Mucosa of descending colon (tissue), 3 donors: ENCODE measurements around the gene KBTBD4. TPM values are rescaled to one million over a fixed set of nuclear protein-coding genes. Genes with fewer than 3 reads are reported as not detected.

Experiments used
- ATAC-seq: fragments of 200-7000 bp; cut with Tn5 transposase; one replicate; pipeline ENCODE4 v1.9.1; 2020; ENCODE audit warnings: mild to moderate bottlenecking, moderate library complexity
- DNase-seq, 3 donors: peaks; one replicate each; pipeline ENCODE4 v3.0.0-alpha.2; 2020
- H3K36me3 ChIP-seq: fragments of 200-600 bp; one replicate; pipeline ENCODE4 v1.8.0; 2021; ENCODE audit warnings: low read depth, mild to moderate bottlenecking
- H3K4me1 ChIP-seq: fragments of 200-600 bp; one replicate; pipeline ENCODE4 v1.8.0; 2021; ENCODE audit warnings: low read depth, mild to moderate bottlenecking
- H3K4me3 ChIP-seq: fragments of 200-600 bp; one replicate; pipeline ENCODE4 v1.8.0; 2021; ENCODE audit warnings: mild to moderate bottlenecking
- H3K9me3 ChIP-seq: fragments of 200-600 bp; one replicate; pipeline ENCODE4 v1.8.0; 2021; ENCODE audit warnings: mild to moderate bottlenecking
- CTCF ChIP-seq: fragments of 200-600 bp; IDR thresholded peaks from one replicate; pipeline ENCODE4 v1.8.0; 2022; ENCODE audit warnings: antibody characterized with exemption, mild to moderate bottlenecking
- intact Hi-C, 2 donors: fragments of 100-400 bp; cut with DNase I in 1 of 2; cut with micrococcal nuclease in 1 of 2; formaldehyde crosslinking; loops; one replicate each; pipeline versions ENCODE4 v1.11.0 to v1.11.1; 2022; cut with DNase I, micrococcal nuclease
- total RNA-seq, 3 donors: library from RNA; stranded (reverse); fragmentation: NEBNext Ultra II Directional in 2 of 3; extraction: Animal tissue kit (Norgen Biotek cat#: 25700) in 2 of 3; gene quantifications; one replicate each; pipeline versions ENCODE4 v1.2.1 to v1.2.4, GENCODE V29; 2021 to 2023
- donor health status: DM: no; HTN: no; CAD: no; lungs with moderate emphysema.
- donor health status: DM: no; HTN: no; CAD: no.
- donor health status: DM: no; HTN: yes; CAD: no.

KBTBD4 gene
- total RNA-seq, 3 donors from 2014 or later = 14.1 to 18.2 (median 16.0) TPM

DNA sequence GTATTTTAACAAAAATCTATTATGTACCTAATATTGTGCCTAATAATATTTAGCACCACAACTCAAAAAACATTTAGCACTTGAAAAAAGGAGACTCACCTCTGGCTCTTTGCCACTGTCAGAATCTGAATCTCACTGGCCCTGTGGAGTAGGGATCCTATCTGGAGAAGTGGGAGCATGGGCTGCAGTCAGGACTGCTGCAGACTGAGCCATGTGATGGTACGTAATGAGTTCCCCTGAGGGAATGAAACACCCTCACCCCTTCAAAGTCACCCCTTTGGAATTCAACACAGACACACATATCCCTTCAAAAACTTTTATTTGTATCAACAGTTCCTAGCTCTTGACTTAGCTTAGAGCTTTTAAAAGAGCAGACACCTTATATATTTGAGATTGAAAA, 6.9 kb downstream of the KBTBD4 start:
- ATAC-seq (no peak), DNase-seq (no peak)
- no peak for TF ChIP-seq CTCF
- no peak overlapping the region for H3K4me3 ChIP-seq
- peaks cover 3% of the 10 kb centered on the region for H3K36me3 ChIP-seq
- intact Hi-C loops = no loop called here
- no peaks in the 10 kb centered on the region for H3K4me1 ChIP-seq
- H3K9me3 ChIP-seq = no peaks in the 10 kb centered on the region

- intact Hi-C loops = no loop called here
- DNase-seq (no peak), ATAC-seq (no peak)
- H3K4me3 ChIP-seq = no peak overlapping the region
- no peaks in the 10 kb centered on the region for H3K9me3 ChIP-seq
- peaks cover 3% of the 10 kb centered on the region for H3K4me1 ChIP-seq
- peaks cover 3% of the 10 kb centered on the region for H3K36me3 ChIP-seq
- no peak for TF ChIP-seq CTCF
These were observed 7.4 kb downstream of the KBTBD4 start for GRCh38 chr11:47571357-47571729.

DNA sequence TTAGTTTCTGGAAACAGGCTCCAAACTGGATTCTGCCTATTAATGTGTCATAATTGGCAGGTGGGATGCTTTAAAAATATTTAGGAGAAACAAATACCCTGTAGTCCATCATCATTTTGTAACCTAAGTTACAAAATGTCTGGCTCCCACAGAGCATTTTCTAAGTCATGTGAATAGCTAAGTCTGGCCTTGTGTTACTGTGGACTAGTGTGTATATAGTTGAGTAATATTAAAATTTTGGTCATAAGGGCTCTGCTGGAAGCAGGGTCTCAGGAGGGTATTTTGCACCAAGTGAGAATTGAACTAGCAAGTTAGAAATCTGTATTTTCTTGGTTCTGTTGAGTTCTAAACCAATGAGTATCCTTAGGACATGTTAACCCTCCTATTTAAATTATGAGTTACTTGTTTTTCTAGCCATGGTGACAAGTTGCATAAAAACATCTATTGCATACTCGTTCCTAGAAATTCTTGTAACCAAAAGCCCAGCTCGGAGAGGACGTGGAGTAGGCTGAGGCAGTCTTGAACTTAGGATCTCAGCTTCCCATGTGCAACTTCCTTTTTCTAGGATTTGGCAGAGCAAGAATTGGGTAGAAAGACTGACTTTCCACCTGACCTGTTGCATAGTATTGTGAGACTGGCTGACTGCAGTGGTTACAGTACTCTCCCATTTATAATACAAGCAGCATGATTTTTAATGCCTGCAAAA, 8.0 kb downstream of the KBTBD4 start:
- intact Hi-C loops = no loop called here
- no peaks in the 10 kb centered on the region for H3K9me3 ChIP-seq
- peaks cover 3% of the 10 kb centered on the region for H3K36me3 ChIP-seq
- DNase-seq (no peak), ATAC-seq (no peak)
- H3K4me3 ChIP-seq = no peak overlapping the region
- peaks cover 3% of the 10 kb centered on the region for H3K4me1 ChIP-seq
- TF ChIP-seq CTCF = no peak

DNA sequence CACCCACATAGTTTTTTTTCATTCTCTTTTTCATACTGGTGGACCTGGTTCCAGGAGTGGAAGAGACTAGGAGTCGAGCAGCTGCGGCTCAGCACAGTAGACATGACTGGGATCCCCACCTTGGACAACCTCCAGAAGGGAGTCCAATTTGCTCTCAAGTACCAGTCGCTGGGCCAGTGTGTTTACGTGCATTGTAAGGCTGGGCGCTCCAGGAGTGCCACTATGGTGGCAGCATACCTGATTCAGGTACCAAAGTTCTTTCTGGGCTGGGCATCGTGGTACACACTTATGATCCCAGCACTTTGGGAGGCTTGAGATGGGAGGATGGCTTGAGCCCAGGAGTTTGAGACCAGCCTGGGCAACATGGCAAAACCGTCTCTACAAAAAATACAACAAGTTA, 9.1 kb downstream of the KBTBD4 start:
- no peak overlapping the region for H3K4me3 ChIP-seq
- H3K9me3 ChIP-seq = no peaks in the 10 kb centered on the region
- ATAC-seq (no peak), DNase-seq (no peak)
- H3K4me1 ChIP-seq = peaks cover 3% of the 10 kb centered on the region
- H3K36me3 ChIP-seq = peaks cover 3% of the 10 kb centered on the region
- TF ChIP-seq CTCF = no peak
- intact Hi-C loops = no loop called here

GRCh38 chr11:47566149-47566698, 12.5 kb downstream of the KBTBD4 start:
- TF ChIP-seq CTCF = no peak
- peak; percentile 50 for ATAC-seq
- peaks cover 3% of the 10 kb centered on the region for H3K4me1 ChIP-seq
- no peaks in the 10 kb centered on the region for H3K36me3 ChIP-seq
- intact Hi-C loops = no loop called here
- peak overlapping the region; percentile 72 for H3K4me3 ChIP-seq
- DNase-seq = peak in 2 of 3 donors; percentile 31 to 46
- no peaks in the 10 kb centered on the region for H3K9me3 ChIP-seq
